SW 1271 (cell line): Measurements from ENCODE around the gene TMEM181.
"Not testable (repeated sequence)": the region's sequence is repeated elsewhere in the genome, so short reads cannot be mapped to it uniquely, and the experiment has no call there.

Experiments used
- DNase-seq, 2 experiments: peaks; one replicate each; lab custom pipeline; 2025; lab: John Stamatoyannopoulos, UW

Gene TMEM181

DNA sequence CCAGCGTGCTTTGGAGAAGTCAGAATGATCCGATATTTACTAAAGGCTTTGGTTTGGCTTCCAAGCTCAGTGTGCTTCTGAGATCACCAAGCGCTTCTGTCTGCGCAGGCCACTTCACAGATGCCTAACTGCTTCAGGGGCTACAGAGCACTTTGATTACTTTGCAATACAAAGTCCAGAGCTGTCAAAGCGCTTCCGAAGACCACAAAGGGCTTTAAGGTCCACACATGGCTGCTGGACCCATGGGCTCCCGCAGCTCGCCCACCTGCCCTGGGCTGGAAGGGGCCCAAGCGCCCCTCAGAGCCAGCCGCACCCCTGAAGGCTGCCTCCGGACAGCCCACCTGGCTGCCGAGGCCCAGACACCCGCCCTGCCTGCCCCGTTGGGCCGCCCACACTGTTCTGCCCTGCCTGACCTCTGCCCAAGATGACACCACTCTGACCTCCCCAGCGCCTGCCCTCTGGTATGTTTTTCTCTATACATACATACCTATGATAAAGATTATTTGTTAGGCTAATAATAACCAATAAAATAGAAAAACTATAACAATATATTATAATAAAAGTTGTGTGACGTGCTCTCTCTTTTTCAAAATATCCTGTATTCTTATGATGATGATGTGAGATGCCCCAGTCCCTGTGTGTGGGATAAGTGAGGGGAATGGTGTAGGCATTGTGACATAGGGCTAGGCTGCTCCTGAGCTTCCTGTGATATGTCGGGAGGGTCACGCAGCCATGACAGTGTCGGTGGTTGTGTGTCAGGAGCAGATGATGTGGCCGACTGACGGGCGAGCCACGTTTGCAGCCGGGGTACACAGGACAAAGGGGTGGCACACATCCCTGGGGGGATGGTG, 62.0 kb downstream of the TMEM181 start:
- no peak for DNase-seq

DNA sequence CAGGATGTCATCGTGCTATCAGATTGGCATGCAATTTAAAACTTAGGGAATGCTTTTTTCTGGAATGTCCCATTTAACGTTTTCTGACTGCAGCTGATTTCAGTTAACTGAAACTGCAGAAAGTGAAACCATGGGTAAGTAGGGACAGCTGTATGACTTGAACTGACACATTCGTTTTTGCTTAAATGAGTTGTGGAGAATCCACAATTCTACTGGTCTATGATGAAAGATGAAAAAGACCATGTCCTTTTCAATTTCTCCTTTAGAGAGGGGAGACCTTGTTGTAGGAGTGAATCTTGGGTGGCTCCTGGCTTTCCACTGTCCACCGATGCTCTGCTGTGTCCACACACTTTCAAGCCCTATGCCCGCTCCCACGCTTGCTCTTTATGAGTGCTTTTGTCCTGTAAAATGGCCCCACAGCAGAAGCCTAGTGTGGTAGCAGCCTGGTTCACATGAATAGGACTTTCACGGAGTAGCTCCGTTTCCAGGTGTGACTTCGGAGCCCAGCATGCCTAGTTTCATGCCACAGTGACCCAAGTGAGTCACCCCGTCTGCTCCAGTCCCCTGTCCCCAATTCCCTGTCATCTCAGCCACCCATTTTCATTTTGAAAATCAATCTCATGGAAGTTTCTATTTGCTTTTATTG, 62.8 kb downstream of the TMEM181 start:
- DNase-seq = no peak

DNA sequence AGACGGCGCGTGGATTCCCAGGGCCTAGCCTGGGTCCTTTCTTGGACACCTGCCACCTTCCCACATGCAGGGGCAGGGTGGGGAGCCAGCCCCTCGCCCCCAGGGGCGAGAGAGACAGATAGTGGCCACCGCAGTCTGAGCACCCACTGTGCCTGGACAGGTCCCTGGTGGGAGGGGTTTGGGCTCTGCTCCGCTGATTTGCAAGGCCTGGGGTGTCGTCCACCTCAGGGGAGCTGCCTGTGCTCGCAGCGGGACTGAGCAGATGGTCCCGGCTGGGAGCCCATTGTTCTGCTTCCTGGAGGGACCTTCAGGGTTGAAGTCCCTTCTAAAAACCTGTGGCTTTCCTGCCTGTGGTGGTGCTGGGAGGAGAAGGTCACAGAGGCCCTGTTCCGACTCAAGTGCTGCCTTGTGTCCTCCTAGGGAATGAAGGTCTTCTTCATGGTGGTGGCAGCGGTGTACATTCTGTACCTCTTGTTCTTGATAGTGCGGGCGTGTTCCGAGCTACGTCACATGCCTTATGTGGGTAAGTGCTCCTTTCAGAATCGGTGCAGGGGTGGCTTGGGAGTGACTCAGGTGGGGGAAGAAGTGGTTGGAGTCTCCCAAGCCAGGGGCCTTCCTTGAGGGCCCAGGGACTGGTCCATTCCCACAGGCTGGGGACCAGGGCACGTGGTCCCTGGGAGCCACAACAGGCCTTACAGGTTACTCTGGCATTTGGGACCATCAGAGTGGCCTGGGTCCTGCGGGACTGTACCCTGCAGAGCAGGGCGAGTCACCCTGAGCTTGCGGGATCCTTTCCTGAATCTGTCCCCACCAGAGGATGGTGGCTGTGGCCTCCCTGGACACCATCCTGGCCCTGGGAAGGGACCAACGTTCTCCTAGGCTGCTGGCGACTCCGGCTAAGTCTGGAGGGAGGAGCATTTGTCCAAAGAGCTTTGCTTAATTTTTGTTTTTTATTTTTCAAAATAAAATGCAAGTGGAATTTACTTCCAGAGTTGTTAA, 65.1 kb downstream of the TMEM181 start:
- DNase-seq = no peak

DNA sequence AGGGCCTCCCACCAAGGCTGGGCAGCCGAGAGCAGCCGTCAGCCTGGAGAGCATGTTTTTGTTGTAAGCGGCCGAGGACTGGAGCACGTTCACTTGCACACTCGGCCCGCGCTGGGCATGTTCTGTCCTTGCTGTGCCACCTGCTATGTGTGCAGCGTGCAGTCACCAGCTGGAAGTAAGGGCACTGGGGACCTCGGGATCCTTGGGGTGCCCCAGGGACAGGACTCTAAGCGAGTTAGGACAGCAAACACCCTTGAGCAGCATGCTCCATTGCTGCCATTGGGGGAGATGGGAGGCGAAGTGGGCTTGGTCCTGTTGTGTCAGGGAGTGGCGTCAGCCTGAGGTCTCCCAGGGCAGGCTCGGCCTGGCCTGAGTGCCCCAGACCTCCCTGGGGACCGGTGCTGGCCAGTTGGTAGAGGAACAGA, 66.0 kb downstream of the TMEM181 start:
- no peak for DNase-seq

DNA sequence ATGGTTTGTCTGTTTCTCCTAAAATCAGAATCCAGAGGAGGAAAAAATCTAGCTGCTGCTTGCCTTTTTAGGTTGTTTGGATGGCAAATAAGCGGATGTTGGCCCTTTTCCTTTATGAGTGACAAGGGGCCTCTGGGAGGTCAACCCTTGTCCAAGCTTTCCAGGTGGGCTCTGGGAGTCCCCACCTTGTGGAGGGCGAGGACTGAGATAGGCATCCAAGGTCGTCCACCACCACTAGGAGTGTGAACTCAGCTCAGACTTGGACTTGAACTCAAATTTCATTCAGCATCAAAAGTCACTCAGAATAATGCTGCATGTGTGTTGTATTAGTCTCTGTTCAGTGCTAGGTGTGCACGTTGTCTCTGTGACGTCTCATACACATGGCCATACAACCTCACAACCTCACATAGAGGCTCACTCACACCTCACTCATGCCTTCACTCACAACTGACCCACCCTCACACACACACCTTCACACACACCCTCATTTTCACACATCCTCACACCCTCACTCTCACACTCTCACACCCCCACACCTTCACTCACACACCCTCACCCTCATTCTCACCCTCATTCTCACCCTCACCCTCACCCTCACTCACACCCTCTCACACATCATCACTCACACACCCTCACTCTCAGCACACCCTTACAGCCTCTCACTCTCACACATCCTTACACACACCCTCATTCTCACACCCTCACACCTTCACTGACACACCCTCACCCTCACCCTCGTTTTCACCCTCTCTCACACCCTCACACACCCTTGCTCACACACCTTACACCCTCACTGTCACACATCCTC, 66.7 kb downstream of the TMEM181 start:
- DNase-seq = no peak

DNA sequence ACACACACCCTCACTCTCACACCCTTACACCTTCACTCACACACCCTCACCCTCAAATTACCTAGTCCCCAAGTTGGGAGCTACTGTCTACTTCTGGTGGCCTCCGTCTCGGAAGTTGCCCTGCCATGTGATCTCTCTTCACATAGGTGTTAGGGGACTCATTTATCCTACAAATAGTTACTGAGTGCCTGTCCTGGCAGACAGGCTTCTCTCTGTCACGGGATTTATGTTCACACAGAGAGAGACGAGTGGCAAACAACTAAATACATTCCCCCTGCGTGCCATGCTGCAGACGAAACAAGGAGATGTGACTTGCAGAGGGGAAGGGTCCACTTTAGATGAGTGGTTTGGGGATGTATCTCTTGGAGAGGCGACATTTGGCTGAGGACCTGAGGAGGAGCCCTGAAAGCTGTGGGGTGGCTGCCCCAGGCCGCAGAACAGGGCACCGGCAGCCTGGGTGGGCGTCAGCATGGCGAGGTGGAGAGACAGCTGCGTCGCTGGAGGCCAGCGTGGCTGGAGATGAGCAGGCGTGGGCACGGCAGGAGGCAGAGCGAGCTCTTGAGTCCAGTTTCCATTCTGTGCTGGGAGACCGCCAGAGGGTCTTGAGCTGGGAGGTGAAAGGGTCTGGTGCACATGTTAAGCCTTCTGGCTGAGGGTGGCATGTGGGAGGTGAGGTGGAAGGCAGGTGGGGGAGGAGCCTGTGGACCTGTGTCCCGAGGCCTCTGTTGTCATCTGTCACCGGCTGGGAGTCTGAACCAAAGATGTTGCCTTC, 67.5 kb downstream of the TMEM181 start:
- no peak for DNase-seq

DNA sequence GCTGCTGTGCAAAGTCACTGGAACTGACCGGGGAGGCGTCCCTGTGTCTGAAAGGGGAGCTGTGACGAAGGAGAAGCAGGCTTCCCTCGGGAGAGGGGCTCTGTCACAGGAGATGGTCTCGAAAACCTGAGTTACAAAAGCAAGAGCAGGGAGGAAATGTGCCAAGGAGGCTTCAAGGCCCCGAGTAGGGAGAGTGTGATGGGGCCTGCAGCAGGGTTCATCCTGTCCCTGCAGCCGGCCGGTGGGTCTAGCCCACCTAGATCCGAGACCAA, 68.0 kb downstream of the TMEM181 start:
- DNase-seq = no peak

DNA sequence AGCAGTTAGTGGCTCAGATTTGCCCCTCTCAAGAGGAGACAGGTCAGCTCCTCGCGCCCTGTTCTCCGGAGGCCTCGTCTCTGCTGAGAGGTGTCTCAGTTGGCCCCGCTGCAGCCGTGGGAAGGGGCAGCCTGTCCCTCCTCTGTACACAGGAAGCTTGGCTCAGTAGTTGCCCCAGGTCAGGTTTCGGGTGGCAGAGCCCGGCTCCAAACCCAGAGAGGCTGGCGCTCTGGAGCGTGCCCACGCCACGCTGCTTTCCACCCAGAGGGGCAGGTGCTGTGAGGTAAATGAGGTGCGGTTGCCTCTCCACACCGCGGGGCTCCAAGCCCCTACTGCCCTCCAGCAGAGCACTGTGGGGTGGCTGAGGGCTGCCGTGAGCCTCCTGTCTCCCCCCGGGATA, 68.7 kb downstream of the TMEM181 start:
- no peak for DNase-seq

DNA sequence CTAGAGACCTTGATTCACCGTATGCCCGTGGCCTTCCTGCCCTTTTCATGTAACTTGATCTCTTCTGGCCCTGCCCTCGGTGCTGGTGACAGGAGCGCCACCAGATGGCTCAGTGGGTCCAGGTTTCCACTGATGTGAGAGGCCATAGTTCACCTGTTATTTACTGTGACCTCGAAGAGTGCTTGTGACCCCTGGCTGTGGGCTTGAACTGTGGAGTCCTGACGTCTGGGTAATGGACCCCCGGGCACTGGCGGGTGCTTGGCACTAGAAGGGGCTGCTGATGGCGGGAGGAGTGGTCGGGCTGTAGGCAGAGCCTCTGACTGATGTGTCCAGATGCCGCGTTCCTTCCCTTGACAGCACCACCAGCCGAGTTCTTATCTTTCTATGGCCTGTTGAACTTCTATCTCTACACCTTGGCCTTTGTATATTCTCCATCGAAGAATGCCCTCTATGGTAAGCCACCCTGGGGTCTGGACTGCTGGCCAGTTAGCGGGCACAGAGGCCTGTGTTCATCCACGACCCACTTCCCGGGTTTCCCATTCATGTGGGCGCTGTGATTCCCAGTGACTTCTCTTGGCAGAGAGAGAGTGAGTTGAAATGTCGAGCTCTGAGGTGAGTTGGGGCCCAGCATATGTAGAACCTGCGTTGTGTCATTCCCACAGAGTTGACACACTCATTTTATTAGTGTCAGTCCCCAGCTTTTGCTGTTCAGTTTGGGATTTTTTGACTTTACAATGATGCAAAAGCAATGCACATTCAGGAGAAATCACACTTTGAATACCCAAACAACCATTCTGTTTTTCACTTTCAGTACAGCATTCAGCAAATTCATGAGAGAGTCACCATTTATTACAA, 69.7 kb downstream of the TMEM181 start:
- no peak for DNase-seq

DNA sequence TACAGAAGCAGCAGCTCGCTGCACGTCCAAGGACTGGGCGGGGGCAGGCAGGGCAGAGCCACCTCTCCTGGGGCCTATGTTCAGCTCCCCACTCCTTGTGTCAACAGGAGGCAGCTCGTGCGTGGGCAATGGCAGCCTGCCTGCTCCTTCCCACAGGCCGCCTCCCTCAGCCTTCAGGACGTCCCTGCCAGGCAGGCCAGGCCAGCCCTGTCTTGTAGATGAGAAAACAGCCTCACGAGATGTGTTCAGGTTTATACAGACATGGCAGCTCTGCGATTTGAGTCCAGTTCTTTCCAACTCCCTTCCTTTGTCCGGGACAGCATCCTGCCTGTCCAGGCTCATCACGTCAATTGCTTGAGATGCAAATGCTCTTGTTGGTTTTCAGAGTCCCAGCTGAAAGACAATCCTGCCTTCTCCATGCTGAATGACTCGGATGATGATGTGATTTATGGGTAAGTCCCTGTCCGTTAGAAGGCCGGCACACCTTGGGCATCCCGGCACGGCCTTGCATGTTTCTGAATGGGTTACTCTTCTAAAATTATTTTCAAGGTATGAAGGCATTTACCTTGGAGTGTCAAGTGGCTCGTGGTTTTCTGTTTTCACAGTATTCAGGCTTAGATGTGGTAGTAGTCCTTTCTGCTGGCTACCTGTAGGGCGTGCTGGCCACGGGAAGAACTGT, 71.2 kb downstream of the TMEM181 start:
- no peak for DNase-seq

DNA sequence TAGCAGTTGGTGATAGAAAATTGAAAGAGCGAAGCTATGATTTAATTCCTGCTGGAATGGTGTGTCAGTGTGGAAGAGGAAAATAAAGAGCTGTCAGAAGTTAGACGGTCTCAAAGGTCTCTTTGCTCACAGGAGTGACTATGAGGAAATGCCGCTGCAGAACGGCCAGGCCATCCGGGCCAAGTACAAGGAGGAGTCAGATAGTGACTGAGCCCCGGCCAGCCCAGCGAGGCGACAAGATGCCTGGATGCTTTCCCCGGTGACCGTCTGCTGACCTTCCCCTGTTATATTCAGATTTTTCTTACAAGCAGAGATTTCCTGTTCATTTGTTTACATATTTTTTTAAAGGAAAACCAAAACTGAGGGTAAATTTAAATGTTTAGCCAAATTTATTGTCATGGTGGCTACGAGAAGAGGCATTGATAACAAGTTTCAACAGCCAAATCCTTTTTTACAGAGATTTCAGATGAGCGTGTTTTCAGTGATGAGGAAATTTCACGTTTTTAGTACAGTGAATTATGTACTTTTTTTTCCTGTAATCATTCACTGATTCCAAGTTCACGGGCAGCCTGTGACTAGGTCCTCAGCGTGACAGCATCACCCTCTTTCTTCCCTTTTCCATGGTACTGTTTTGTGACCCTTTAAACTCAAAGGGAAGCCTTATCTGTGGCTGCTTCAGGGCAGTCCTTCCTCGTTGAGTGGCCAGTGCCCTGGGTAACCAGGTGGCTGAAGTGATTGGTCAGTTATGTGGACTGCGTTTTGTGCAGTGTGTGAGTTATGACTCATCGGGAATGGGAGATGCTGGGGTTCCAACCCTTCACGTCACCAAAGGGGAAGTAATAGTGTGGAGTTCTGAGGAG, 72.0 kb downstream of the TMEM181 start:
- DNase-seq = no peak

DNA sequence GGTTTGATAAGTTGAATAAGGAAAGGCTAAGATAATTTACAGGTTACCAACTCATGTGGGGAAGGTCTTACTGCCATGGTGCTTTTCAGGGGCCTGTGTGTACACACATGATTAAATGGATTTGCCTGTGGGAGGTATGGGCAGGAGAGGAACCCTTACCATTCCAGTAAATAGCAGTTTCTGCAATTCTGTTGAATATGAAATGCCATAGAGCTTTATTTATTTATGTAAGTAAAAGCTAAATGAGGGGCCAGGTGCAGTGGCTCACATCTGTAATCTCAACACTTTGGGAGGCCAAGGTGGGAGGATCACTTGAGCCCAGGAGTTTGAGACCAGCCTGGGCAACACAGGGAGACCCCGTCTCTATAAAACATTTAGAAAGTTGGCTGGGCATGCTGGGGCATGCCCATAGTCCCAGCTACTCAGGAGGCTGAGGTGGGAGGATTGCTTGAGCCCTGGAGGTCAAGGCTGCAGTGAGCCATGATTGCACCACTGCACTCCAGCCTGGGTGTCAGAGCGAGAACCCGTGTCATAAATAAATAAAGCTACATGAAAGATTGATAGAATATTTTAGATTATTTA, 72.7 kb downstream of the TMEM181 start:
- not testable (repeated sequence) for DNase-seq

DNA sequence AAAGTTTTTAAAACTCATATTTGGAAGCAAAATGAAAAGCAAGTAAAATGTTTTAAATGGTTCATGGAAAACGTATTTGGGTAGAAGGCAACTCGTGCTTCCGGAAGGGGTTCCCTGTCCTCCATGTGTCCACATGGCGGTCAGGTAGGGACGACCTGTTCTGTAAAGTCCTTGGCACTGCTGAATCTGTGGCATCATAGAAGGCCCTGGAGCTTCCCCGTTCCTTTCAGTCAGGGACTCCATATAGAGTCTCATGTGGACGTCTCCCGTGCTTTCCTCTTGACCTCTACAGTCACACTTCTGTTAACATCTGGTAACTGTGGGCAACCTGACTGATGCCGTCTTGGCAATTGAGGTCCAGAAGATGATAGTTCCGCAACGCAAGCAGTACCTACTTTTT, 73.2 kb downstream of the TMEM181 start:
- no peak for DNase-seq

DNA sequence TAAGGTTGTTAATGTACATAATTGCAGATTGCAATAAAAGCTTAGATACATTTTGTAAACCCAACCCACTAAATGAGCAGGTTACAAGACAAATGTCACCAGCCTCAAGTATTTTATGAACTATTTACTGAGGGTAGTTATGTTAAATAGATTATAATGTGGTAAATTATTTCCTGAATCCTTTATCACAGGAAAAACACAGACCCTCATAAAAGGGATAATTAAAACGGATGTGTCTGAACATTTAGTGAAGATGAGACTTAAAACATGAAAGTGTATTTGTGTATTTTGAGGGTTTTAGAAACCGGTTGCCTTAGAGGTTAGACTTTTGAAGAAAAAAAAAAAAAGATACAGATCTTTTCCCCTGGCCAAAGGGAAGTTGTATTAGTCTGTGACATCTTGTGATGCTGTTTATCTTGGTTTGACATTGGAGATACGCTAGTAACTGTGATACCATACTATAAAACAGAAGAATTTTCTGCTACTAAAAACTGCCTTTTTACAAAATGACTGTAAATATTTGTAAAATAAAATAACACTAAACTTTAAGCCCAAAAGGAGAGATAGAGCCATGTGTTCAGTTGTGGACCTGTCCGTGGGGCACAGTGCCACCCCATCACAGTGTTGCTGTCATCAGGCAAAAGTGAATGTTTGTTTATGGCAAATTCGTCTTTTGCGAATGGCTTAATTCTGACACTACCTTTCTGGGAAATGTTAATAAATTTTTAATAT, 75.0 kb downstream of the TMEM181 start:
- DNase-seq = no peak

DNA sequence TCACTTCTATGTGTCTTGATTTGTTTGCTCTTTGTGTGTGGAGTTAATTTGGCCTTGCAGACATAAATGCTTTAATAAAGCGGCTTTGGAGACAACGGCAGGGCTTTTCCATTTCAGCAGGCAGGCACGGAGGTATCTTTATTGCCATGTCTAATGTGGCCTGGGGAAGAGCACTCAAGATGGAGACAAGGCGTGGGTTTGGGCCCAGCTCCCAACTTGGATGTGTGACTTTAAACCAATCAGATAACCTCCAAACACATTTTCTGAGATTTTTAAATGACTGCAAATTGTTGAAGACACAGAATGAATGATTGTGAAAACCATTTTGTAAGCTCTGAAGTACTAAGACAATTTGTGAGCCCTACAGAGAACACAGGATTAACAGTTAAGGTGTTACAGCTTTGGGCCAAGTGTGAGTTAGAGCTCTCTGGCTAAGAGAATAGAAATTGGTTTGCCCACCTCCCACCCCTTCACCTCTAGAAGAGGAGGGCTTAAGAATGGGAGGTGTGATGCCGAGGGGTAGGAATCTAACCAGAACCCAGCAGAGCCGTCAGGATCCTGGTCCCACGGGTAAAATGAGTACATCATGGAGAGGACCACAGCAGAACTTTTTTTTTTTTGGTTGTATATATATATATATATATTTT, 75.7 kb downstream of the TMEM181 start:
- DNase-seq = no peak

DNA sequence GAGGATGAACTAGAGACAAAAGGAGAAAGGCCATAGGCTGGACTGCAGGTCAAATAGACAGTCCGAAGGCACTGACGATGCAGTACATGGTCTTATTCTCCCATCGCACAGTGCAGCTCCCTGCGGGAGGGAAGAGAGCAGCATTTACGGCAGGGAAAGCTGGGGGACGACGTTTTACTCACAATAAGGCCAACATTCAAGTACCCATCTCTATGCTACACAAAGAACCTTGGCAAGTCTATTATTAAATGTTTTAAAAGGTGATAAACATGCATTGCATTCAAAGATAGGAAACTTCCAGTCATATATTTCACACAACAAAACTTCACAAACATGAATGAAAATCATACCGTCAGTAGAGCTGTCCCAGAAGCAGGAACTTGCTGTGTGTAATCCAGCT, 76.9 kb downstream of the TMEM181 start:
- no peak for DNase-seq

DNA sequence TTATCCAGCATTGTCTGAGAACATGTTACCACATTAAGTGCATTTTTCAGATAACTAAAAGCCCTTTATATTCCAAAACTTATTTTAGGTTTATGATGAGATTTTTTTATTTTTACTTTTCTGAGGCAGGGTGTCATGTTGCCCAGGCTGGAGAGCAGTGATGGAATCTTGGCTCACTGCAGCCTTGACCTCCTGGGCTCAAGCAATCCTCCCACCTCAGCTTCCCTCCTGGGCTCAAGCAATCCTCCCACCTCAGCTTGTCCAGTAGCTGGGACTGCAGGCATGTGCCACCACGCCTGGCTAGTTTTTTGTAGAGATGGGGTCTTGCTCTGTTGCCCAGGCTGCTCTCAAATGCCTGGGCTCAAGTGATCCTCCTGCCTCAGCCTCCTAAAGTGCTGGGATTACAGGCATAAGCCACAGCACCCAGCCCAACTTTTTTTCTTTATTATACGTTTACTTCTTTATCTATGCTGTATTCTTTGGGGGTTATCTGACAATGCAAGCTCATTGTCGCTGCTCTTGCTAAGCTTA, 78.5 kb downstream of the TMEM181 start:
- no peak for DNase-seq
